DMS53 treated with DMSO at 0.1 percent for 48 hours (cell line): ENCODE results near the gene INSRR.

Source experiments
- DNase-seq: peaks from one replicate; lab custom pipeline; 2025; ENCODE audit not compliant: unreplicated experiment; lab: John Stamatoyannopoulos, UW

The INSRR gene

GRCh38 chr1:156852418-156852874 is 6.5 kb downstream of the INSRR start:
- DNase-seq, result peak; percentile 96

GRCh38 chr1:156851779-156852417 is 7.0 kb downstream of the INSRR start:
- DNase-seq, result no peak

GRCh38 chr1:156849151-156849496 is 9.8 kb downstream of the INSRR start:
- no peak for DNase-seq

- DNase-seq, result no peak
These were observed 10.3 kb downstream of the INSRR start for GRCh38 chr1:156848461-156849150.

- no peak for DNase-seq
These were observed 11.1 kb downstream of the INSRR start for GRCh38 chr1:156847591-156848460.

- DNase-seq, result no peak
These were observed 12.3 kb downstream of the INSRR start for GRCh38 chr1:156846643-156847042.

- no peak for DNase-seq
These were observed 12.9 kb downstream of the INSRR start for GRCh38 chr1:156845953-156846545.

GRCh38 chr1:156845055-156845952 is 13.6 kb downstream of the INSRR start:
- no peak for DNase-seq

- no peak for DNase-seq
These were observed 14.3 kb downstream of the INSRR start for GRCh38 chr1:156844638-156845037.

- no peak for DNase-seq
These were observed 14.8 kb downstream of the INSRR start for GRCh38 chr1:156844102-156844501.

- DNase-seq, result no peak
These were observed 16.2 kb downstream of the INSRR start for GRCh38 chr1:156842618-156843300.

- no peak for DNase-seq
These were observed 17.5 kb downstream of the INSRR start for GRCh38 chr1:156841295-156841855.

GRCh38 chr1:156840898-156841279 is 18.0 kb downstream of the INSRR start:
- no peak for DNase-seq

- no peak for DNase-seq
These were observed 18.6 kb downstream of the INSRR start for GRCh38 chr1:156840186-156840897.

GRCh38 chr1:156839426-156840109 is 19.3 kb downstream of the INSRR start:
- DNase-seq, result no peak

- no peak for DNase-seq
These were observed 19.9 kb downstream of the INSRR start for GRCh38 chr1:156838972-156839371.

- no peak for DNase-seq
These were observed 22.0 kb downstream of the INSRR start for GRCh38 chr1:156836892-156837291.

- DNase-seq, result no peak
These were observed 22.8 kb downstream of the INSRR start for GRCh38 chr1:156836041-156836654.
